IMR-90 (cell line): ENCODE data around the gene PAK6. TPM values are rescaled to one million over a fixed set of nuclear protein-coding genes. Genes with fewer than 3 reads are reported as not detected.

Experiments
- ATAC-seq: fragments of 200-7000 bp; cut with Tn5 transposase; 2 replicates; pipeline ENCODE4 v1.9.1; 2020; ENCODE audit warnings: low read depth, mild to moderate bottlenecking, moderate library complexity
- BruUV-seq: library from RNA; stranded (reverse); fragments of 400-500 nt; replicated peaks from 2 replicates; lab custom pipeline; 2021; lab: Mats Ljungman, UMichigan
- CTCF ChIA-PET: fragments of 300-600 bp; formaldehyde crosslinking; extraction: SDS; loops from one replicate; lab custom pipeline; 2021; ENCODE audit warnings: antibody characterized with exemption; lab: Yijun Ruan, JAX
- POLR2A ChIA-PET: fragments of 300-600 bp; sonication (Branson Sonifier 250); formaldehyde crosslinking; loops from one replicate; lab custom pipeline; 2022; ENCODE audit warnings: antibody characterized with exemption; ENCODE audit not compliant: unreplicated experiment; lab: Charles Lee
- DNase-seq: peaks from one replicate; pipeline ENCODE4 v3.0.0; 2013
- H2AFZ ChIP-seq: replicated peaks from 2 replicates; pipeline ENCODE3; 2013; ENCODE audit warnings: low read length, mild to moderate bottlenecking; ENCODE audit not compliant: poor library complexity
- H2AK5ac ChIP-seq: 2 replicates; pipeline ENCODE4 v1.6.1; 2013; ENCODE audit warnings: low read depth, low read length, inconsistent platforms
- H2AK9ac ChIP-seq: replicated peaks from 2 replicates; pipeline ENCODE3; 2013; ENCODE audit warnings: mild to moderate bottlenecking, low read depth, low read length, moderate library complexity; ENCODE audit not compliant: poor library complexity
- H2BK120ac ChIP-seq: 2 replicates; pipeline ENCODE4 v1.6.1; 2013; ENCODE audit warnings: low read depth, low read length, inconsistent platforms
- H2BK15ac ChIP-seq: 3 replicates; pipeline ENCODE4 v1.6.1; 2013; ENCODE audit warnings: low read depth, low read length, inconsistent platforms
- H2BK20ac ChIP-seq: 2 replicates; pipeline ENCODE4 v1.6.1; 2013; ENCODE audit warnings: low read depth, mild to moderate bottlenecking, inconsistent platforms, low read length, moderate library complexity
- H2BK5ac ChIP-seq: 2 replicates; pipeline ENCODE4 v1.6.1; 2013; ENCODE audit warnings: mild to moderate bottlenecking, low read depth, low read length, inconsistent platforms; ENCODE audit not compliant: poor library complexity, severe bottlenecking
- H3K14ac ChIP-seq: replicated peaks from 2 replicates; pipeline ENCODE4 v1.6.1; 2013; ENCODE audit warnings: low read depth, low read length, inconsistent platforms
- H3K18ac ChIP-seq: 2 replicates; pipeline ENCODE4 v1.6.1; 2013; ENCODE audit warnings: low read depth, low read length, control low read depth
- H3K23ac ChIP-seq: 2 replicates; pipeline ENCODE4 v1.6.1; 2013; ENCODE audit warnings: low read depth, low read length, inconsistent platforms
- H3K27ac ChIP-seq: 2 replicates; pipeline ENCODE4 v1.5.1; 2013; ENCODE audit warnings: mild to moderate bottlenecking, control low read depth, low read length; ENCODE audit not compliant: insufficient read depth
- H3K27me3 ChIP-seq: 2 replicates; pipeline ENCODE4 v1.6.1; 2013; ENCODE audit warnings: low read length; ENCODE audit not compliant: control insufficient read depth, insufficient read depth
- H3K36me3 ChIP-seq: 2 replicates; pipeline ENCODE4 v1.6.1; 2013; ENCODE audit warnings: low read length, mixed read lengths; ENCODE audit not compliant: control insufficient read depth, insufficient read depth
- H3K4ac ChIP-seq: 2 replicates; pipeline ENCODE4 v1.6.1; 2013; ENCODE audit warnings: low read depth, low read length, inconsistent platforms
- H3K4me1 ChIP-seq: 2 replicates; pipeline ENCODE4 v1.6.1; 2013; ENCODE audit warnings: low read length, mixed read lengths; ENCODE audit not compliant: control insufficient read depth, insufficient read depth
- H3K4me2 ChIP-seq: 2 replicates; pipeline ENCODE4 v1.6.1; 2013; ENCODE audit warnings: low read depth, mild to moderate bottlenecking, control low read depth, low read length, moderate library complexity
- H3K4me3 ChIP-seq: 2 replicates; pipeline ENCODE4 v1.5.1; 2013; ENCODE audit warnings: low read depth, mild to moderate bottlenecking, control low read depth, low read length, moderate library complexity; ENCODE audit not compliant: insufficient read depth
- H3K56ac ChIP-seq: 2 replicates; pipeline ENCODE4 v1.6.1; 2013; ENCODE audit warnings: low read length, inconsistent platforms; ENCODE audit not compliant: insufficient read depth; ENCODE audit errors: extremely low read depth
- H3K79me1 ChIP-seq, 2 experiments: 2 replicates each; pipeline ENCODE4 v1.6.1; 2013; ENCODE audit warnings: low read length in 2 of 2, inconsistent platforms in 1 of 2, low read depth in 1 of 2
- H3K9ac ChIP-seq: 2 replicates; pipeline ENCODE4 v1.6.1; 2013; ENCODE audit warnings: low read depth, low read length, control low read depth
- H3K9me1 ChIP-seq: 2 replicates; pipeline ENCODE4 v1.6.1; 2013; ENCODE audit warnings: low read length, inconsistent platforms; ENCODE audit not compliant: insufficient read depth
- H3K9me3 ChIP-seq: 2 replicates; pipeline ENCODE4 v1.6.1; 2013; ENCODE audit warnings: low read length; ENCODE audit not compliant: control insufficient read depth, insufficient read depth
- H4K20me1 ChIP-seq: 2 replicates; pipeline ENCODE4 v1.6.1; 2013; ENCODE audit warnings: low read length, inconsistent platforms; ENCODE audit not compliant: insufficient read depth
- H4K5ac ChIP-seq: 2 replicates; pipeline ENCODE4 v1.6.1; 2013; ENCODE audit warnings: mild to moderate bottlenecking, low read depth, low read length, control low read depth
- H4K8ac ChIP-seq, 2 experiments: 2 replicates each; pipeline ENCODE4 v1.6.1; 2013; ENCODE audit warnings: low read depth in 2 of 2, low read length in 2 of 2, control low read depth in 1 of 2, inconsistent platforms in 1 of 2
- H4K91ac ChIP-seq: 2 replicates; pipeline ENCODE4 v1.6.1; 2013; ENCODE audit warnings: low read depth, low read length, inconsistent platforms; ENCODE audit not compliant: insufficient read depth
- BHLHE40 ChIP-seq: fragments of 150-350 bp; IDR thresholded peaks from 2 replicates; pipeline ENCODE4 v1.6.1; 2016; ENCODE audit warnings: mild to moderate bottlenecking, low read depth, low read length
- ELK1 ChIP-seq: fragments of 150-350 bp; IDR thresholded peaks from 2 replicates; pipeline ENCODE4 v1.6.1; 2016; ENCODE audit warnings: low read depth, mild to moderate bottlenecking, low read length, moderate library complexity, borderline replicate concordance
- FOS ChIP-seq: fragments of 150-350 bp; IDR thresholded peaks from 2 replicates; pipeline ENCODE4 v1.6.1; 2016; ENCODE audit warnings: low read depth, low read length
- MAZ ChIP-seq: IDR thresholded peaks from 2 replicates; pipeline ENCODE4 v1.6.1; 2012; ENCODE audit warnings: low read depth, mild to moderate bottlenecking, low read length, improper control_type of control experiment, moderate library complexity, borderline replicate concordance
- NFE2L2 ChIP-seq: fragments of 150-350 bp; IDR thresholded peaks from 2 replicates; pipeline ENCODE4 v1.6.1; 2016; ENCODE audit warnings: low read depth, mild to moderate bottlenecking, low read length
- POLR2A ChIP-seq: IDR thresholded peaks from 2 replicates; pipeline ENCODE4 v1.6.1; 2012; ENCODE audit warnings: mild to moderate bottlenecking, low read depth, low read length
- RAD21 ChIP-seq: IDR thresholded peaks from 2 replicates; pipeline ENCODE4 v1.6.1; 2012; ENCODE audit warnings: low read length, improper control_type of control experiment
- RCOR1 ChIP-seq: IDR thresholded peaks from 2 replicates; pipeline ENCODE4 v1.6.1; 2012; ENCODE audit warnings: mild to moderate bottlenecking, low read length, improper control_type of control experiment; ENCODE audit not compliant: insufficient replicate concordance
- RFX5 ChIP-seq: IDR thresholded peaks from 2 replicates; pipeline ENCODE4 v1.8.0; 2012; ENCODE audit warnings: low read depth, mild to moderate bottlenecking, low read length, moderate library complexity
- WGBS, 2 experiments: methylation state at CpG; one replicate each; pipeline versions ENCODE4 v1.1.5 to v1.1.7; 2013; ENCODE audit warnings: missing lambda C conversion rate in 2 of 2; ENCODE audit not compliant: insufficient read length in 1 of 2; ENCODE audit errors: extremely low coverage in 2 of 2; 5-methylcytosine and 5-hydroxymethylcytosine counted together
- dilution Hi-C: fragments of 300-500 bp; cut with HindIII; formaldehyde crosslinking; loops from one replicate; pipeline ENCODE4 v1.14.3; 2018; ENCODE audit warnings: low sequenced_read_pairs; ENCODE audit not compliant: unreplicated experiment
- in situ Hi-C: fragments of 300-500 bp; cut with MboI; formaldehyde crosslinking; loops from 3 replicates; pipeline ENCODE4 v1.14.3; 2019; ENCODE audit warnings: low sequenced_read_pairs, inconsistent platforms, mixed read lengths
- intact Hi-C: fragments of 100-400 bp; cut with micrococcal nuclease; formaldehyde crosslinking; loops from 2 replicates; pipeline ENCODE4 v1.10.0; 2022
- polyA plus RNA-seq, 3 experiments: library from polyadenylated mRNA; depleted of rRNA; stranded (reverse); fragments of >200 nt; gene quantifications; 2 replicates each; pipeline ENCODE4 v1.2.3, GENCODE V29; 2012; ENCODE audit warnings: low replicate concordance in 1 of 3
- total RNA-seq: library from RNA; depleted of rRNA; stranded (reverse); fragments of >200 nt; gene quantifications from 2 replicates; pipeline ENCODE4 v1.2.3, GENCODE V29; 2012
- TF ChIP-seq, protein P1 (sequence below): conservative IDR thresholded peaks from 2 replicates; pipeline ENCODE4 v1.5.1; 2012; ENCODE audit warnings: mild to moderate bottlenecking, low read depth, low read length, improper control_type of control experiment

The PAK6 gene
- total and polyA plus RNA-seq, 2 of the 4 experiments (the other 2 are of a cell fraction), result 0.21 TPM; not detected in 1

DNA sequence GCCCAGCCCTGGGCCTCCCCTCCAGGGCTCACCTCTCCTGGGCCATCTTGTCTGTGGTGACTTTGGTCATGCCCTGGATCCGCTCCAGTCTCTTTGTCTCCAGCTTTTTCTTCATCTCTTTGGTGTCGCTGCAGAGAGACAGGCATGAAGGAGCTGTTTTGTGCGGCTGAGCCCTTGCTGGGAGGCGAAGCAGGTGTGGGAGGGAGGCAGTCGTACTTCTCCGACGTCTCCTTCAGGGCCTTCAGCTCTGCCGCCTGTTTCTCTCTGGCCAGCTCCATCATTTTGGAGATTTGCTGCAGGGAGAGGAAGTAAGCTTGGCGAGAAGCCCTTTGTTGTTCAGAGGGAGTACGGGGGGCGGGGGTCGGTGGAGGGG lies 51.7 kb downstream of the PAK6 start:
- Histone ChIP-seq H4K5ac (no peak overlapping the region), H3K36me3 (no peaks in the 10 kb centered on the region), H3K9ac (no peak overlapping the region), H3K4me2 (no peak overlapping the region), H3K9me3 (no peaks in the 10 kb centered on the region), H3K14ac (no peak overlapping the region), H3K18ac (no peak overlapping the region), H3K79me1 (no peaks in the 10 kb centered on the region), H3K4ac (no peak overlapping the region), H3K27me3 (peaks cover 65% of the 10 kb centered on the region), H4K20me1 (no peaks in the 10 kb centered on the region), H2BK120ac (no peak overlapping the region), H2BK15ac (no peak overlapping the region), H2BK20ac (no peak overlapping the region), H3K4me3 (no peak overlapping the region), H4K8ac (no peak overlapping the region), H4K91ac (no peak overlapping the region), H3K23ac (no peak overlapping the region), H3K9me1 (no peaks in the 10 kb centered on the region), H3K4me1 (peaks cover 4% of the 10 kb centered on the region), H2AK9ac (no peak overlapping the region), H3K56ac (no peak overlapping the region), H2BK5ac (no peak overlapping the region), H2AK5ac (no peak overlapping the region), H2AFZ (peak overlapping the region; percentile 58), H3K27ac (no peak overlapping the region)
- TF ChIP-seq RAD21 (no peak), RCOR1 (no peak), MAZ (no peak), FOS (no peak), RFX5 (no peak), POLR2A (no peak), NFE2L2 (no peak), BHLHE40 (no peak), ELK1 (no peak)
- TF ChIP-seq, protein P1, sequence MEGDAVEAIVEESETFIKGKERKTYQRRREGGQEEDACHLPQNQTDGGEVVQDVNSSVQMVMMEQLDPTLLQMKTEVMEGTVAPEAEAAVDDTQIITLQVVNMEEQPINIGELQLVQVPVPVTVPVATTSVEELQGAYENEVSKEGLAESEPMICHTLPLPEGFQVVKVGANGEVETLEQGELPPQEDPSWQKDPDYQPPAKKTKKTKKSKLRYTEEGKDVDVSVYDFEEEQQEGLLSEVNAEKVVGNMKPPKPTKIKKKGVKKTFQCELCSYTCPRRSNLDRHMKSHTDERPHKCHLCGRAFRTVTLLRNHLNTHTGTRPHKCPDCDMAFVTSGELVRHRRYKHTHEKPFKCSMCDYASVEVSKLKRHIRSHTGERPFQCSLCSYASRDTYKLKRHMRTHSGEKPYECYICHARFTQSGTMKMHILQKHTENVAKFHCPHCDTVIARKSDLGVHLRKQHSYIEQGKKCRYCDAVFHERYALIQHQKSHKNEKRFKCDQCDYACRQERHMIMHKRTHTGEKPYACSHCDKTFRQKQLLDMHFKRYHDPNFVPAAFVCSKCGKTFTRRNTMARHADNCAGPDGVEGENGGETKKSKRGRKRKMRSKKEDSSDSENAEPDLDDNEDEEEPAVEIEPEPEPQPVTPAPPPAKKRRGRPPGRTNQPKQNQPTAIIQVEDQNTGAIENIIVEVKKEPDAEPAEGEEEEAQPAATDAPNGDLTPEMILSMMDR, result no peak
- CTCF ChIA-PET, result interaction anchor here (0.9 to 2.6 kb wide), 4 partner anchors 11 to 32 kb away, joined by 3 to 13 read pairs (median 4); no protein-coding TSS in a partner anchor
- DNase-seq (no peak), ATAC-seq (no peak)
- POLR2A ChIA-PET, result interaction anchor here (1.2 kb wide), 1 partner anchor 10 kb away, joined by 7 read pairs; no protein-coding TSS in a partner anchor
- 35% methylated on average over 5 of the region's 12 CpGs; no CpG with 5 or more reads in 1 of the 2 experiments for WGBS, 2 experiments
- dilution Hi-C loops (no loop called here), intact Hi-C loops (no loop called here), in situ Hi-C loops (no loop called here)
- BruUV-seq, result no TSS peak
